ENCODE results near the gene TOP3B. TPM values are rescaled to one million over a fixed set of nuclear protein-coding genes. Genes with fewer than 3 reads are reported as not detected.

TOP3B gene
- total and polyA plus RNA-seq, 9 of the 15 experiments (the other 6 are each of a cell fraction or from before 2014, with no cell fraction given), result 3.0 to 188 (median 112) TPM

GRCh38 chr22:21975854-21976345, 6.7 kb downstream of the TOP3B start (continued):
- no peak for TF ChIP-seq ZNF280A (IDR thresholded peaks at IDR 0.05; ENCODE audit: low read depth, partially characterized antibody)

- H4K20me1 ChIP-seq (replicated peaks; ENCODE audit: control insufficient read depth, insufficient read depth, low read length), result peaks cover 68% of the 10 kb centered on the region
- ATAC-seq, result no peak
- H3K9ac ChIP-seq (ENCODE audit: insufficient read depth in 1 of 2, low read depth in 2 of 2, low read length in 2 of 2), result no peak overlapping the region
- no peaks in the 10 kb centered on the region for H3K27me3 ChIP-seq (ENCODE audit: control insufficient read depth in 2 of 2, insufficient read depth in 2 of 2, low read length in 2 of 2)
- POLR2A ChIA-PET, result interaction anchor here (0.7 to 22.7 kb wide), 9 partner anchors 10 to 108 kb away, joined by 3 to 382 read pairs (median 4); partner anchors contain the start of gene MAPK1
- CTCF ChIA-PET (ENCODE audit: low intra/inter-chr PET ratio), result interaction anchor here (1.4 kb wide), 1 partner anchor 22 kb away, joined by 3 read pairs; the partner anchor contains the start of gene PPM1F
- no peak for DNase-seq (ENCODE audit: extremely low read depth in 1 of 4, low spot score in 3 of 4)
- H3K36me3 ChIP-seq (ENCODE audit: control insufficient read depth, insufficient read depth, low read length), result peaks cover 91% of the 10 kb centered on the region
- H3K9me3 ChIP-seq (replicated peaks; ENCODE audit: control insufficient read depth, insufficient read depth, low read depth, low read length), result no peaks in the 10 kb centered on the region
- H2AFZ ChIP-seq (ENCODE audit: low read depth, low read length), result no peak overlapping the region
- no peak for FAIRE-seq
- in situ Hi-C loops (cut with MboI) (no loop called here), intact Hi-C loops (cut with micrococcal nuclease) (no loop called here)
- H3K4me3 ChIP-seq, result no peak overlapping the region
- peaks cover 25% of the 10 kb centered on the region for H3K9me1 ChIP-seq (ENCODE audit: control insufficient read depth, insufficient read depth, low read length)
- H3K4me2 ChIP-seq (ENCODE audit: insufficient read depth, low read length), result no peak overlapping the region
- no peak overlapping the region for H3K27ac ChIP-seq (ENCODE audit: extremely low read depth, low read depth, low read length)
- 78% methylated on average over 5 of the region's 5 CpGs for WGBS (ENCODE audit: insufficient coverage, low coverage, missing lambda C conversion rate)
- no TSS peak for BruUV-seq (replicated peaks)
- peaks cover 17% of the 10 kb centered on the region; the same call in 2 of the 3 replicates for H3K79me2 ChIP-seq (ENCODE audit: control insufficient read depth, insufficient read depth, low read length)
- H3K4me1 ChIP-seq (replicated peaks in 1 of 2; ENCODE audit: control insufficient read depth in 2 of 2, insufficient read depth in 2 of 2, low read length in 2 of 2), result peaks cover 0 to 19% of the 10 kb centered on the region in 2 experiments; a peak in 1 of 5 replicates
- TF ChIP-seq POLR2H (tag; IDR thresholded peaks at IDR 0.05; ENCODE audit: low read depth), result no peak
- no peak for TF ChIP-seq ELF4 (CRISPR knock-in tag; IDR thresholded peaks at IDR 0.05)
- TF ChIP-seq ZNF143 (CRISPR knock-in tag; IDR thresholded peaks at IDR 0.05), result no peak
- TF ChIP-seq LARP7 (IDR thresholded peaks at IDR 0.05), result no peak
- no peak for TF ChIP-seq E2F1 (CRISPR knock-in tag; IDR thresholded peaks at IDR 0.05)
- TF ChIP-seq RERE (CRISPR knock-in tag; IDR thresholded peaks at IDR 0.05; ENCODE audit: borderline replicate concordance), result no peak
- TF ChIP-seq GMEB1 (CRISPR knock-in tag; IDR thresholded peaks at IDR 0.05), result no peak
- TF ChIP-seq NFATC3 (IDR thresholded peaks at IDR 0.05), result no peak
- TF ChIP-seq ZNF134 (CRISPR knock-in tag; conservative IDR thresholded peaks at IDR 0.05), result no peak
- no peak for TF ChIP-seq PHTF2 (CRISPR knock-in tag; IDR thresholded peaks at IDR 0.05)
Observed at GRCh38 chr22:21975273-21975672, 7.3 kb downstream of the TOP3B start.
